SK-N-SH treated with all-trans-retinoic acid at 6 μM for 48 hours (cell line): ENCODE results near the gene TYK2.
"Not testable (repeated sequence)": the region's sequence is repeated elsewhere in the genome, so short reads cannot be mapped to it uniquely, and the experiment has no call there.

Experiments
- ATAC-seq: fragments of 200-7000 bp; cut with Tn5 transposase; 3 replicates; pipeline ENCODE4 v1.9.1; 2020; ENCODE audit warnings: mild to moderate bottlenecking, moderate library complexity
- ARNTL ChIP-seq: fragments of 450-650 bp; formaldehyde crosslinking; IDR thresholded peaks from 2 replicates; pipeline ENCODE4 v1.5.0; 2020; ENCODE audit warnings: low read depth, mild to moderate bottlenecking, moderate library complexity, borderline replicate concordance
- BACH2 ChIP-seq: fragments of 250-450 bp; sonication (Bioruptor Pico); IDR thresholded peaks from 2 replicates; pipeline ENCODE4 v1.9.0; 2021; ENCODE audit warnings: mild to moderate bottlenecking, borderline replicate concordance
- CREB5 ChIP-seq: fragments of 250-450 bp; sonication (Bioruptor Pico); IDR thresholded peaks from 2 replicates; pipeline ENCODE4 v1.5.1; 2020; ENCODE audit warnings: low read depth, mild to moderate bottlenecking, moderate library complexity
- CSDC2 ChIP-seq: fragments of 250-450 bp; sonication (Bioruptor Pico); IDR thresholded peaks from 2 replicates; pipeline ENCODE4 v1.5.0; 2020; ENCODE audit warnings: mild to moderate bottlenecking, moderate library complexity
- CSRNP3 ChIP-seq: fragments of 250-450 bp; sonication (Bioruptor Pico); IDR thresholded peaks from 2 replicates; pipeline ENCODE4 v1.5.1; 2021; ENCODE audit warnings: mild to moderate bottlenecking, moderate library complexity
- ESRRG ChIP-seq: fragments of 250-450 bp; sonication (Bioruptor Pico); IDR thresholded peaks from 2 replicates; pipeline ENCODE4 v1.6.1; 2021; ENCODE audit warnings: mild to moderate bottlenecking
- GLIS3 ChIP-seq: fragments of 250-450 bp; sonication (Bioruptor Pico); IDR thresholded peaks from 2 replicates; pipeline ENCODE4 v1.5.0; 2020; ENCODE audit warnings: mild to moderate bottlenecking, moderate library complexity
- ISL1 ChIP-seq: fragments of 250-450 bp; sonication (Bioruptor Pico); IDR thresholded peaks from 2 replicates; pipeline ENCODE4 v2.1.2; 2022; ENCODE audit warnings: mild to moderate bottlenecking, moderate library complexity
- OSR1 ChIP-seq: fragments of 250-450 bp; sonication (Bioruptor Pico); IDR thresholded peaks from 2 replicates; pipeline ENCODE4 v1.8.0; 2022; ENCODE audit warnings: moderate library complexity, mild to moderate bottlenecking, inconsistent platforms
- PATZ1 ChIP-seq: fragments of 250-450 bp; sonication (Bioruptor Pico); IDR thresholded peaks from 2 replicates; pipeline ENCODE4 v1.8.0; 2020; ENCODE audit warnings: mild to moderate bottlenecking, moderate library complexity, borderline replicate concordance
- POU6F1 ChIP-seq: fragments of 250-450 bp; sonication (Bioruptor Pico); IDR thresholded peaks from 2 replicates; pipeline ENCODE4 v1.8.0; 2021; ENCODE audit warnings: low read depth, mild to moderate bottlenecking, moderate library complexity, borderline replicate concordance
- PPARA ChIP-seq: fragments of 250-450 bp; sonication (Bioruptor Pico); IDR thresholded peaks from 2 replicates; pipeline ENCODE4 v1.5.0; 2020; ENCODE audit warnings: mild to moderate bottlenecking, borderline replicate concordance
- RARB ChIP-seq: fragments of 250-450 bp; sonication (Bioruptor Pico); IDR thresholded peaks from 2 replicates; pipeline ENCODE4 v1.8.0; 2021; ENCODE audit warnings: mild to moderate bottlenecking, moderate library complexity
- SNAI2 ChIP-seq: fragments of 250-450 bp; sonication (Bioruptor Pico); IDR thresholded peaks from 2 replicates; pipeline ENCODE4 v1.5.0; 2020; ENCODE audit warnings: mild to moderate bottlenecking, moderate library complexity
- TCF4 ChIP-seq: fragments of 250-450 bp; sonication (Bioruptor Pico); IDR thresholded peaks from 2 replicates; pipeline ENCODE4 v1.8.0; 2021; ENCODE audit warnings: mild to moderate bottlenecking, moderate library complexity, borderline replicate concordance
- TOX ChIP-seq: fragments of 250-450 bp; sonication (Bioruptor Pico); IDR thresholded peaks from 2 replicates; pipeline ENCODE4 v1.8.0; 2021; ENCODE audit warnings: mild to moderate bottlenecking, moderate library complexity, borderline replicate concordance
- ZC3H10 ChIP-seq: fragments of 250-450 bp; sonication (Bioruptor Pico); IDR thresholded peaks from 2 replicates; pipeline ENCODE4 v1.5.1; 2021; ENCODE audit warnings: mild to moderate bottlenecking, moderate library complexity
- ZFP3 ChIP-seq: fragments of 250-450 bp; sonication (Bioruptor Pico); IDR thresholded peaks from 2 replicates; pipeline ENCODE4 v1.5.0; 2020; ENCODE audit warnings: mild to moderate bottlenecking, moderate library complexity
- ZFP30 ChIP-seq: fragments of 450-650 bp; formaldehyde crosslinking; IDR thresholded peaks from 2 replicates; pipeline ENCODE4 v1.5.0; 2022; ENCODE audit warnings: mild to moderate bottlenecking, moderate library complexity
- ZNF565 ChIP-seq: fragments of 450-650 bp; formaldehyde crosslinking; conservative IDR thresholded peaks from 2 replicates; pipeline ENCODE4 v1.5.0; 2020; ENCODE audit warnings: low read depth, mild to moderate bottlenecking, moderate library complexity
- ZNF70 ChIP-seq: fragments of 450-650 bp; formaldehyde crosslinking; IDR thresholded peaks from 2 replicates; pipeline ENCODE4 v1.5.0; 2020; ENCODE audit warnings: mild to moderate bottlenecking, moderate library complexity
- ZNF8 ChIP-seq: fragments of 450-650 bp; formaldehyde crosslinking; IDR thresholded peaks from 2 replicates; pipeline ENCODE4 v1.5.0; 2020; ENCODE audit warnings: mild to moderate bottlenecking, moderate library complexity

The TYK2 gene

GRCh38 chr19:10368101-10368803 is 12.1 kb downstream of the TYK2 start:
- no peak for TF ChIP-seq GLIS3 (CRISPR knock-in tag)
- ATAC-seq: no peak

GRCh38 chr19:10366950-10367512 is 13.3 kb downstream of the TYK2 start:
- not testable (repeated sequence) for ATAC-seq

- no peak for ATAC-seq
- no peak for TF ChIP-seq PPARA (CRISPR knock-in tag)
- TF ChIP-seq BACH2 (CRISPR knock-in tag): no peak
- TF ChIP-seq OSR1: no peak
- no peak for TF ChIP-seq ZFP30 (CRISPR knock-in tag)
- no peak for TF ChIP-seq CSRNP3 (CRISPR knock-in tag)
- TF ChIP-seq ZNF70 (CRISPR knock-in tag): no peak
- TF ChIP-seq ARNTL (CRISPR knock-in tag): no peak
- TF ChIP-seq ZNF8 (CRISPR knock-in tag): no peak
- TF ChIP-seq TOX (CRISPR knock-in tag): no peak
- TF ChIP-seq ZFP3 (CRISPR knock-in tag): no peak
- TF ChIP-seq PATZ1 (CRISPR knock-in tag): no peak
- TF ChIP-seq ESRRG: no peak
- no peak for TF ChIP-seq ZC3H10 (CRISPR knock-in tag)
- TF ChIP-seq TCF4 (CRISPR knock-in tag): no peak
- TF ChIP-seq SNAI2 (CRISPR knock-in tag): no peak
- TF ChIP-seq ZNF565: no peak
- no peak for TF ChIP-seq POU6F1
- TF ChIP-seq ISL1: no peak
- TF ChIP-seq, all 23 proteins: peak for 0
Measured at GRCh38 chr19:10365518-10365917, 14.9 kb downstream of the TYK2 start.

- TF ChIP-seq SNAI2 (CRISPR knock-in tag) (no peak), POU6F1 (no peak), CSRNP3 (CRISPR knock-in tag) (no peak), CSDC2 (CRISPR knock-in tag) (no peak), RARB (CRISPR knock-in tag) (no peak), ESRRG (no peak), TCF4 (CRISPR knock-in tag) (no peak), CREB5 (CRISPR knock-in tag) (no peak)
Measured at GRCh38 chr19:10364644-10365043, 15.7 kb downstream of the TYK2 start.

More at GRCh38 chr19:10364644-10365043, 15.7 kb downstream of the TYK2 start:
- ATAC-seq: no peak
